ENCODE data around the gene BCDIN3D. TPM values are rescaled to one million over a fixed set of nuclear protein-coding genes. Genes with fewer than 3 reads are reported as not detected.

Gene BCDIN3D
- polyA plus RNA-seq, 6 donors from 2014 or later: 7.2 to 10.7 (median 9.0) TPM

DNA sequence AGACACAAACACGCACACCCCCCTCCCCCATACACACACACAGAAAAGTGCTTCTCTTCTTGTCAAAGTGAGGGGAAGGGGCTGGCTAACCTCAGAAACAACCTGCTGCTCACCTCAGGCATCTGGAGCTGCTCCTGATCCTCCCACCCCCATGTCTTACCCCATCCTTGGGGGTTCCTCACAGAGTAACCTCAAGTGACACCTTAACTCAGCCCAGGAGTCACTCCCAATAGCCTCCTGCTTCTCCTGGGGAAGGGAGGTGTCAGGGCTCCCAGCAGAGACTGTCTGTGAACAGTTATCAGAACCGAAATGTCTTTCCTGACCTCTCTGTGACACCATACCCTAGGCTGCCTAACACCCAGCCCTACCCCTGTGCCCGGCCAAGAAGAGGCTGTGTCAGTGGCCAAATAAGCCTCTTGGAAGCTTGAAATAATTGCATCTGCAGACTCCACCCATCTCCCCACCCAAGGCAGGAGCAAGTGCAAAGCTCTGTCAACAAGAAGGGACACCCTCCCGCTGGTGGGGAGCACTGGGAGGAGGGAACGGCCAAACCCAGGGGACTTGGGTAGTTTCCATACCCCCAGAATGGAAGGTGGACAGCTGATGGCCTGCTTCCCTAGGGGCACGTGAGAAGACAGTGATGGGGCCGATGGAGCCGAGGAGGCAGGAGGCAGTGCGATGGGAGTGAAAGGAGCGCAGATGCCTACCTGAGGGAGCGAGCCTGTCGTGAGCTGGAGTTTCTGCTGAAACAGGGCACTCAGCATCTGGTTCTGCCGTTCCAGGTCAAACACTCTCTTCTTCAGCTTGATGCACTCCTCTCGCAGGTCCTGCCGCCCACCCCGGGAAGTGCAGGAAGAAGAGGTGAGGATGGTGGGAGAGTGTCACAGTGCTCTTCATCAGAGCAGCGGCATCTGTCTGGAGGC lies 41.5 kb downstream of the BCDIN3D start:
- no peaks in the 10 kb centered on the region for H3K27me3 Mint-ChIP-seq
- H3K4me3 Mint-ChIP-seq: no peak overlapping the region
- no peak for DNase-seq
- no peaks in the 10 kb centered on the region for H3K9me3 Mint-ChIP-seq
- H3K27ac Mint-ChIP-seq: no peak overlapping the region
- H3K36me3 Mint-ChIP-seq: peaks cover 4 to 19% of the 10 kb centered on the region in 2 donors
- no peaks in the 10 kb centered on the region for H3K4me1 Mint-ChIP-seq
- no peak for ATAC-seq (ENCODE audit: low read depth in 2 of 2)

DNA sequence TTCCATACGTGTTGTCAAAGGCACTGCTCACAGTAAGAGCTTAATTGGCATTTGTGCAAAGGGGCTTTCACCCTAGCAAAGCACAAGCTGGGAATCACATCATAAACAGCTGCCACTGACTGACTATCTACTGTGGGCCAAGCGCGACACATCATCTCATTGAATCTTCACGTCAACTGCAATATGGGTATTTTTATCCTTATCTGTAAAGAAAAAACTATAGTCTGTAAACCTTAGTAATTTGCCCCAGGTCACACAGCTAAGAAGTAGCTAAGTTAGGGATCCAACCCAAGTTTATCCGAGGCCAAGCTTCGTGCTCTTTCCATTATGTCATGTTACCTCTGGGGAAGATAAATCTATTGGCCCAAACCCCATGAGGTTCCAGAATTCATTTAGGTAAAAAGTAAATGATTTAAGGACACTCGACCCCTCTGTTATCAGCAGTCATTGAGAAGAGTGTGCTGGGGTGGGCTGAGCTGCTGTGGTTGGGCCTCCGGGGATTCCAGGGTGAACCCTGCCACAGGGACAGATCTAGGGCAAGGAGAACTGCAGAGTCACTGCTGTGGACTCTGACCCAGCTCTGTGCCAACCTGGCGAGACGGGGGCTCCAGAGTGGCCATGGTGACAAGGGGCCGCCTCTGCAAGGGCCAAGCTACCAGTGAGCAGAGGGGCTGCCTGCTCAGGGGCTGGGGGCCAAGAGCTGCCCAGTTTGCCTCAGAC lies 42.3 kb downstream of the BCDIN3D start:
- ATAC-seq (ENCODE audit: low read depth in 2 of 2) (no peak), DNase-seq (no peak)
- Mint-ChIP-seq H3K27ac (no peak overlapping the region), H3K4me3 (no peak overlapping the region), H3K4me1 (no peaks in the 10 kb centered on the region), H3K36me3 (peaks cover 4 to 16% of the 10 kb centered on the region in 2 donors), H3K9me3 (no peaks in the 10 kb centered on the region), H3K27me3 (no peaks in the 10 kb centered on the region)

DNA sequence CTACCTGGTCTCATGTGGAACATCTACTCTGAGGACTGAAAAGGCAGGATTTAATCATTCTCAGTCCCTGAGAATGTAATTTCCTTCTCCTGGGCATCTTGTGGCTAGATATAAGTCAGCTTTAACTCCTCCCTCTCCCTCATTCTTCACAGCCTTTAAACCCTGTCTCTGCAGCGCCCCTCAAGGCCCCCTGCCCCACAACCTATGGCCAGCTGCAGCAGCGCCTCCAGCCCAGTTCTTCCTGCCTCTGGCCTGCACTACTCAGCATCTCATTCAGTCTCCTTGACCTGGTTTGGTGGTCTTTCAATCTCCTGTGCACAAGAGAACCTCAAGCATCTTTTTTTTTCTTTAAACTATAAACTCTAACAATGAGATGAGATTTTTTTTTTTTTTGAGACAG lies 44.0 kb downstream of the BCDIN3D start:
- DNase-seq: no peak
- no peaks in the 10 kb centered on the region for H3K9me3 Mint-ChIP-seq
- no peak overlapping the region for H3K4me3 Mint-ChIP-seq
- peak overlapping the region in 2 of 6 donors; percentile 3 to 46 for H3K27ac Mint-ChIP-seq
- H3K36me3 Mint-ChIP-seq: peaks cover 4 to 9% of the 10 kb centered on the region in 2 donors
- ATAC-seq (ENCODE audit: low read depth in 2 of 2): no peak
- H3K4me1 Mint-ChIP-seq: no peaks in the 10 kb centered on the region
- H3K27me3 Mint-ChIP-seq: no peaks in the 10 kb centered on the region

DNA sequence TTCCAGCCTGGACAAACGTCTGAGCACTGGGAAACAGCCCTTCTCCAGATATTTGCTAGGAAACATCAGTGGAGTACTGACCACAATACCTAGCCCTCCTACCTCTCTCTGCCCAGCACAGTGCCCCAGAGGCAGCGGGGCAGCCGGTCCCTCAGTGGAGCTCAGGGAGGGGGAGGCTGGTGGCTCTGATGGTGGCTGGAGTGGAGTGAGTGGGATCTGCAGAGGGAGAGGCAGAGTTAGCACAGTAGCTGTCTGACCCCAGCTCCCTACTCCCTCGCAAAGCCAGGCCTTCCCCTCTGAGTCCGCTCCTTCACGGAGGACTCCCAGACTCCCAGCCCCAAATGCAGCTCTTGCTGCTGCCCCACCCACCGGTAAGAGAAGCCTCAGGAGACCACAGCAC lies 44.7 kb downstream of the BCDIN3D start:
- Mint-ChIP-seq H3K4me3 (no peak overlapping the region), H3K9me3 (no peaks in the 10 kb centered on the region), H3K27ac (peak overlapping the region in 2 of 6 donors; percentile 47 to 72), H3K4me1 (no peaks in the 10 kb centered on the region), H3K36me3 (peaks cover 4 to 9% of the 10 kb centered on the region in 2 donors), H3K27me3 (no peaks in the 10 kb centered on the region)
- DNase-seq (no peak), ATAC-seq (ENCODE audit: low read depth in 2 of 2) (no peak)

DNA sequence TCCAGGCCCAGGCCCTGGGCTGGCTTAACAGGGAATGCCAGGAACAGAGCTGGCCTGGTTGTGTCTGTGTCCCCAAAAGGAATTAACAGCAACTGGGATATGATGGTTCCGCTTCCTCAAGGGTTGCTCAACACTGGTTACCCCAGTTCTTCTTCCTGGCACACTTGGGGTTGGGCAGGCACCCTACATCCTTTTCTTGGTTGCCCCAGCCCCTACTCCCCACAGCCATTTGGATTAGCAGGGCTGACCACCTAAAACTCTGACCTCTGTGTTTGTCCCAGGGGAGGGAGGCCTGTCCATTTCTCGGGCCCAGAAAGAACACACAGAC lies 45.5 kb downstream of the BCDIN3D start:
- Mint-ChIP-seq H3K4me3 (no peak overlapping the region), H3K27ac (no peak overlapping the region), H3K36me3 (peaks cover 0 to 9% of the 10 kb centered on the region in 2 donors), H3K4me1 (no peaks in the 10 kb centered on the region), H3K27me3 (no peaks in the 10 kb centered on the region), H3K9me3 (no peaks in the 10 kb centered on the region)
- ATAC-seq (ENCODE audit: low read depth in 2 of 2) (no peak), DNase-seq (no peak)

DNA sequence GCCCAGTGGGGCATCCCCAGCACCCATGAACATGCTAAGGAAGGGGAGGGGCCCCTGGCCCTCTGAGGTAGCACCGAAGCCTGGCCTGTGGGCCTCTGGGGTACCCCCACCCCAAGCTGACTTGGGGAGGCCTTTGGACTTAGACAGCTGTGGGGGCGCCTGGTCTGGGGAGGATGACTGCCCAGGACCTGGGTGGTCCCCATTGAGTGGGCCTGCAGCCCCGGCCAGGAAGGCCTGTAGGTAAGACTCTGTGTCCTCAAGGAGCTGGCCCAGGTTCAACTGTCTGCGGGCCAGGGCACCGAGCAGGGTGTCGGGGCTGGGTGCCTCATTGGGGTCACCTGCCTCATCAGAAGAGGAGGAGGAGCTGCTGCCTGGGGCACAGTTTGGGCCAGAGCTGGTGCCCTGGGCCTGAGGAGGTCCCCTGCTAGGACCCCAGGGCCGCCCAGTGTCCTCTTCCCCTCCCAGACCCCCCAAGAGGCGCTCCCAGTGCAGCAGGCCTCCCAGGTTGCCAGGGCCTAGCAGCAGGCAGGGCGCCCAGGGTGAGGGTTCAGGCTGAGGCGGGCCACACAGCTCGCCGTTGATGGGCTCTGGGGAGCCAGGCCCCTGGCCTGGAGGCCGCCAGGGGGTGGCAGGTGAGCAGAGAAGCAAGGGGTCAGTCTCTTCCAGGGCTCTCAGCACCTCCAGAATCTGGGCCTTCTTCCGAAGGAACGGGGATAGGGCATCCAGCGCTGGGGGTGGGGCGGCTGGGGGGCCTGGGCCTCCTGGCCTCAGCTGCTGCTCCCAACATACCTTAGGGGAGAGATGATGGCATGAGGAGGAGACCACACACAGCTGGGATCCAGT lies 46.1 kb downstream of the BCDIN3D start:
- Mint-ChIP-seq H3K9me3 (no peaks in the 10 kb centered on the region), H3K4me1 (no peaks in the 10 kb centered on the region), H3K27me3 (no peaks in the 10 kb centered on the region), H3K36me3 (peaks cover 0 to 9% of the 10 kb centered on the region in 2 donors), H3K27ac (no peak overlapping the region), H3K4me3 (no peak overlapping the region)
- DNase-seq (no peak), ATAC-seq (ENCODE audit: low read depth in 2 of 2) (no peak)

DNA sequence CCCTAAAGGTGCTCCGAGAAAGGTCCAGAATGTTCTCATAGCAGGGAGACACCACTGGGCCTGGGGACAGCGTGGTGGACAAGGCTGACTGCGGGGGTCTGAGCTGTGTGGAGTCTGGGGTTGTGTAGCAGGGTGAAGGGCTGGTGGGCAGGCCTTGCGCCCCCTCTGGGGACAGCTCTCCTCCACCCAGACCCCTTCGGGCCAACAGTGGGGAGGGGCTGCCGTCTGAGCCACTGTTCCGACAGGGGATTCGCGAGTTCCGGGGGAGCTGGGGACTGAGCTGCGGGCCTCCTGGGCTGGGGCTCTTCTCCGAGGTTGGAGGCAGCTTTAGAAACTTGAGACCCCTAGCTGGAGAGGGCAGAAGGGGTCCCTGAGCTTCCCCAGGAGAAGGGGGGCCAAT lies 46.8 kb downstream of the BCDIN3D start:
- ATAC-seq (ENCODE audit: low read depth in 2 of 2) (no peak), DNase-seq (no peak)
- H3K4me1 Mint-ChIP-seq: no peaks in the 10 kb centered on the region
- no peaks in the 10 kb centered on the region for H3K9me3 Mint-ChIP-seq
- no peak overlapping the region for H3K27ac Mint-ChIP-seq
- H3K4me3 Mint-ChIP-seq: no peak overlapping the region
- H3K27me3 Mint-ChIP-seq: no peaks in the 10 kb centered on the region
- peaks cover 0 to 9% of the 10 kb centered on the region in 2 donors for H3K36me3 Mint-ChIP-seq

DNA sequence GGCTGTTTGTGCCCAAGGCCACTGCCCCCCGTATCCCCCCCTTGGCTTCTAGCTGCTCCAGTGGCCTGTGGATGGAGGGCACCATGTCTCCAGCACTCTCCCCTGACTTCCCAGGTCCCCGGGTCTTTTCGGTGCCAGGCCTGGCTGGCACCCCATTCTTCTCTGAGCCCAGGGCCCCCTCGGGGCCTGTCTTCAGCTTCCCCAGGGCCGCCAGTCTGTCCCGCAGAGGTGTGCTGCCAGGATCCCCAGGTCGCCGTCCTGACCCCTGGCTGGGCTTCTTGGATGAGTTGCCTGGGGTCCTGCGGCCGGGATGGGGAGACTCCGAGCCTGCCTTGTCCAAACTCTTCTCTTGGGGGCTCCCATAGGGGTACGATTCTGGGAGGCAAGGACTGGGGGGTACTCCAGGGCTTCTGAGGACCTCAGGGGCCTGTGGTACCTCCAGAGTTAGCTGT lies 47.2 kb downstream of the BCDIN3D start:
- no peaks in the 10 kb centered on the region for H3K9me3 Mint-ChIP-seq
- H3K4me1 Mint-ChIP-seq: no peaks in the 10 kb centered on the region
- H3K4me3 Mint-ChIP-seq: no peak overlapping the region
- H3K36me3 Mint-ChIP-seq: peaks cover 0 to 9% of the 10 kb centered on the region in 2 donors
- ATAC-seq (ENCODE audit: low read depth in 2 of 2): no peak
- H3K27ac Mint-ChIP-seq: no peak overlapping the region
- H3K27me3 Mint-ChIP-seq: no peaks in the 10 kb centered on the region
- DNase-seq: no peak

DNA sequence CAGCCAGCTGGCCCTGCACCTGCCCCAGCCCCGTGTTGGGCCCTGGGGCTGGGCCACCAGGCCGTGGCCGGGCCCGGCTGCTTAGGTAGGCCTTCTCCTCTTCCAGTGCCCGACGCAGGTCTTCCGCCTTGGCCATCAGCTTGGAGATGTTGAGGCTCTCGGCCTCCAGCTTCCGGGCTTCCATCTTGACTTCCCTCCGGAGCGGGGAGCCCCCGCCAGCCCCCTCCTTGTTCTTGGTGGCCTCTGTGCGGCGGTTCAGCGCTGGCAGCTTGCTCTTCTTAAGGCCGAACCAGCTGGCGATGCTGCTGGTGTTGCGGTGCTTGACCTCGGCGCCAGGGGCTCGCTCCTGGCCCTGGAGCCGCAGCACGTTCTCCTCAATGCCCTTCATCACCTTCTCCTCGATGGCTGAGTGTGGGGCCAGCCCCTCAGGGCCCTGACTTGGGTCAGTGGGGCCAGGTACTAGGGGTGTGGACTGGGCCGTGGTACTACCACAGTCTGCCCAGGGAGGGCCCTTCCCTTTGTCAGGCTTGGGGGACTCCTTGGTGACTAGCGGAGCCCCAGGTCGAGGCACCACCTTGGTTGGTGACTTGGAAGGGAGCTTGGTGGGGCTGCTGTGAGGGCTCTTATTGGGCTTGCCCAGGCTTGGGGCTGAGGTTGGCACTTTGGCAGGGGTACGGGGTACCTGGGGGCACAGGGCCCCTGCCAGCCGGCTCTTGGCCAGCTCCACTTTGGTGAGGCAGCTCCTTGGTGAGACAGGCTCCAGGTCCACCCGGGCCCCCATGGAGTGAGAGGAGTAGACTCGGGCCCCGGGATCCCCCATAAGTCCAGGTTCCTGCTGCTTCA lies 47.9 kb downstream of the BCDIN3D start:
- H3K36me3 Mint-ChIP-seq: peaks cover 4 to 5% of the 10 kb centered on the region in 2 donors
- no peaks in the 10 kb centered on the region for H3K27me3 Mint-ChIP-seq
- no peaks in the 10 kb centered on the region for H3K9me3 Mint-ChIP-seq
- H3K4me1 Mint-ChIP-seq: no peaks in the 10 kb centered on the region
- no peak for DNase-seq
- H3K27ac Mint-ChIP-seq: no peak overlapping the region
- no peak for ATAC-seq (ENCODE audit: low read depth in 2 of 2)
- H3K4me3 Mint-ChIP-seq: no peak overlapping the region

DNA sequence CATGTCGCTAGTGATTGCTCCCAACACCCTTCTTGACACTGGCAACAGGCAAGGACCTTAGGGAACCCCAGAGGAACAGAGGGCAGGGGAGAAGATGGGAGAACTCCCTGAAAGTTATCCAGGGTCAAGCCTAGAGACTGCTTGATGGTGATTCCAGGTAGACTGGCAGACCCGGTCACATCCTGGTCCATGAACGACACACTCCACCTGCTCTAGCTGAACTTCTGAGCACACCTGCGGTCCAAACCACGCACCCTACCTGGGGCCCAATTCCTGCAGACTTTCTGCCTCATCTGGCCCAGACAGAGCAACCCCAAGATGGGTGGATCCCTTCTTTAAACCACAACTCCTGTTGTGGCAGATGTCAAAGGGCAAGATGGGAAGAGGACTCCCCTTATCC lies 48.9 kb downstream of the BCDIN3D start:
- no peaks in the 10 kb centered on the region for H3K27me3 Mint-ChIP-seq
- no peaks in the 10 kb centered on the region for H3K9me3 Mint-ChIP-seq
- ATAC-seq (ENCODE audit: low read depth in 2 of 2): no peak
- H3K4me1 Mint-ChIP-seq: no peaks in the 10 kb centered on the region
- peaks cover 0 to 9% of the 10 kb centered on the region in 2 donors for H3K36me3 Mint-ChIP-seq
- no peak overlapping the region for H3K27ac Mint-ChIP-seq
- H3K4me3 Mint-ChIP-seq: no peak overlapping the region
- DNase-seq: no peak

DNA sequence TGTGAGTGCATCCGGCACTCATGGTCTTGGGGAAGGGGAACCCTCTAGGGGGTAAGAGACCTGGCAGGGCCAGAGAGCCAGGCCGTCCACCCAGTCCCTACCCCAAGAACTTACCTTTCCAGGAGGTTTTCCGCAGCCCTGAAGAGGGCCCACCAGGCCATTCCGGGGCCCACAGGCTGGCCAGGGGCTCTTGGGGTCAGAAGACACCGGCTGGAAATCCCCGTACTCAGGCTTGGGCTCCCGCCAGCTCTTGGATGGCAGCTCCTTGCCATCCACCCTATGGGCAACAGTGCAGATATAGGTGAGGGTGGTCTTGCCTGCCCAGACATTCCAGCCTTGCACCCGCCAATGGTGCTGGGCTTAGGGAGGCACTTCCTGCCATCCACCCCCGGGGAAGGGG lies 49.3 kb downstream of the BCDIN3D start:
- ATAC-seq (ENCODE audit: low read depth in 2 of 2): no peak
- no peak overlapping the region for H3K4me3 Mint-ChIP-seq

DNA sequence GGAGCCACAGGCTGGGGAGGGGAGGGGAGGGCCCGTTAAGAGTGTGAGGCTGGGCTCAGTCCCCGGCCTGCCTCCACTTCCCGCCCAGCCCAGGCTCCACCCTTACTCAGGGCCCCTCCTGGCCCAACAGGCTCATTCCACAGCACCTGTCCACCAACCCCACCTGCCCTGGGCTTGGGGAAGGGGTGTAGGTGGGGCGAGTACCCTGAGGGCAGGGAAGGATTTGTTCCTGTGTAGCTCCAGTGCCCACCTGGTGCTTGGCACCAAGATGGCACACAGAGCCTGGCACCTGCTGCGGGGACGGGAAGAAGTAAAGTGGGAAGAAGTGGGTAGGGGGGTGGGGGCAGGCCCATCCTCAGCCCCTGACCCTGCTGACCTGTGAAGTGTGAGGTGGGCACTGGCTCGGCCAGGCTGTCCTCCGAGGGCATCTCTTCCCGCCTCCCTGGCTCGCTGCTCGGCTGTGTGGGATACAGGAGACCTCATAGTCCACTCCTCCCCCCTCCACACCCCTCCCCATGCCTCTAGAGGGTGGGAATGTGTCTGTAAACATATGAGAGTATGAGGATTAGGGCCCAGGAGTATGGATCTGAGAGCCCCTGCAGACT lies 49.8 kb downstream of the BCDIN3D start:
- H3K27ac Mint-ChIP-seq: no peak overlapping the region
- no peak for DNase-seq
- no peak overlapping the region for H3K4me3 Mint-ChIP-seq
- H3K4me1 Mint-ChIP-seq: peaks cover 0 to 4% (median 0%) of the 10 kb centered on the region in 3 donors
- ATAC-seq (ENCODE audit: low read depth in 2 of 2): no peak
- H3K9me3 Mint-ChIP-seq: peaks cover 0 to 2% (median 0%) of the 10 kb centered on the region in 7 donors
- peaks cover 0 to 9% of the 10 kb centered on the region in 2 donors for H3K36me3 Mint-ChIP-seq
- H3K27me3 Mint-ChIP-seq: no peaks in the 10 kb centered on the region

More for the DNA sequence above, 49.3 kb downstream of the BCDIN3D start:
- Mint-ChIP-seq H3K9me3 (no peaks in the 10 kb centered on the region), H3K27me3 (no peaks in the 10 kb centered on the region), H3K4me1 (no peaks in the 10 kb centered on the region), H3K36me3 (peaks cover 0 to 9% of the 10 kb centered on the region in 2 donors), H3K27ac (no peak overlapping the region)
- no peak for DNase-seq

Data from naive B cell (primary cell).